WI38 (cell line): ENCODE data around the gene CLPSL1.

Experiments
- H3K4me3 ChIP-seq: 2 replicates; pipeline ENCODE4 v1.5.1; 2011; ENCODE audit warnings: low read depth, mild to moderate bottlenecking, control low read depth, low read length
- CTCF ChIP-seq: IDR thresholded peaks from 2 replicates; pipeline ENCODE4 v1.5.1; 2012; ENCODE audit warnings: low read depth, mild to moderate bottlenecking, control low read depth, low read length

CLPSL1 gene

DNA sequence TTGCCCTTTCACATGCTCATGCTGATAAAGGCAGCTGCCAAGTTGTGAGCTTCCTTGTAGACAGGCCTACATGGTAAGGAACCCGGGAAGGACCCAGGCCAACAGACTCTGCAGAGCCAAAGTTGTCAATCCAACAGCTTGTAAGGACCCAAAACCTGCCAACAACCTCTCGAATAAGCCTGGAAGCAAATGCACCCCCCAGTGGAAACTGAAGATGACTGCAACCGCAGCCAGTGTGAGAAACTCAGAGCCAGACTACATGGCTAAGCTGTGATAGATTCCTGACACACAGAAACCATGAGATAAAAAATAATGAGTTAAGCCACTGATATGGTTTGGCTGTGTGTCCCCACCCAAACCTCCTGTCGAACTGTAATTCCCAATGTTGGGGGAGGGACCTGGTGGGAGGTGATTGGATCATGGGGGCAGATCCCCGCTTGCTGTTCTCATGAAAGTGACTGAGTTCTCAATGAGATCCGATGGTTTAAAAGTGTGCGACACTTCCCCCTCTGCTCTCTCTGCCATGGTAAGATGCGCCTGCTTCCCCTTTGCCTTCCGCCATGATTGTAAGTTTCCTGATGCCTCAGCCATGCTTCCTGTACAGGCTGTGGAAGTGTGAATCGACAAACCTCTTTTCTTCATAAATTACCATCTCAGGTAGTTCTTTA lies 23.2 kb upstream of the CLPSL1 start:
- peak; percentile 53 for TF ChIP-seq CTCF
- no peak overlapping the region for H3K4me3 ChIP-seq

- no peak overlapping the region for H3K4me3 ChIP-seq
- TF ChIP-seq CTCF = no peak
These were observed 21.4 kb upstream of the CLPSL1 start for GRCh38 chr6:35759426-35759825.

- TF ChIP-seq CTCF = no peak
- no peak overlapping the region for H3K4me3 ChIP-seq
These were observed 15.1 kb upstream of the CLPSL1 start for GRCh38 chr6:35765739-35766138.

- TF ChIP-seq CTCF = no peak
- no peak overlapping the region for H3K4me3 ChIP-seq
These were observed 11.6 kb upstream of the CLPSL1 start for GRCh38 chr6:35769211-35769610.

DNA sequence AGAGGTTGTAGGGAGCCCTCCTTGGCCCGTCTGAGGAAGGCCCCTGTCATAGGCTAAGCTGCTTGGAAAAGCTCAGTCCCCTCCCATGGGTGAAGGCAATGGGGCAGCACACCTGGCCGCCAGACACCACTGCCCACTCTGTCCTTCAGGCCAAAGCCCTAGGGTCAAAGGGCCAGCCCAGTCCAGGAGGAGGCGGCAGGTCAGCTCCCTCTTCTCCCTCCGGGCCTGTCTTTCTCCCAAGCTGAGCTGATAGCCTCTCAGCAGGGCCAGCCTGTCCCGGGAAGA lies 9.5 kb upstream of the CLPSL1 start:
- no peak overlapping the region for H3K4me3 ChIP-seq
- TF ChIP-seq CTCF = no peak

GRCh38 chr6:35774116-35774794 lies 6.6 kb upstream of the CLPSL1 start:
- no peak for TF ChIP-seq CTCF
- H3K4me3 ChIP-seq = no peak overlapping the region

DNA sequence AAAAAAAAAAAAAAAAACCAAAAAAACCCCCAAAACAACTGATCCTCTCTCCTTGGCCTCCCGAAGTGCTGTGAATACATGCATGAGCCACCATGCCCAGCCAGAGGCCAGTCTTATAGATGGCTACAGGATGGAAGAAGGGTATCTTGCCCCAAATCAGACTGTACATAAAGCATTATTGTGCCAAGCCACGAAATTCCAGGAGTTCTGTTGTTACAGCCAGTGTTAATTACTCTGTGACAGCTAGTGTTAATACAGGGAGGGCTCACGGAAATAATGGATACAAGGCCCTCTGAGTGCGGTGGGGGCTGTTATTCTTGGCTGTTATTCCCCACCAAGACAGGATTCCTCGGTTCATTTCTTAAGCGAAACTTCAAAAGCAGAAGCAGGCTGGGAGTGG lies 5.8 kb upstream of the CLPSL1 start:
- no peak for TF ChIP-seq CTCF
- H3K4me3 ChIP-seq = no peak overlapping the region
